Activated B cell treated with CpG ODN at 0.5 μM for 24 hours (primary cell): ENCODE measurements around the gene CEACAM6. TPM values are rescaled to one million over a fixed set of nuclear protein-coding genes. Genes with fewer than 3 reads are reported as not detected.
"Not testable (repeated sequence)": the region's sequence is repeated elsewhere in the genome, so short reads cannot be mapped to it uniquely, and the experiment has no call there.

Experiments used
- ATAC-seq: fragments of 200-7000 bp; cut with Tn5 transposase; one replicate; pipeline ENCODE4 v1.10.0; 2021; ENCODE audit warnings: low read depth, mild to moderate bottlenecking, moderate library complexity
- CTCF ChIA-PET: fragments of 350-600 bp; sonication (Branson Sonifier 250); formaldehyde crosslinking; loops from one replicate; lab custom pipeline; 2021; ENCODE audit warnings: antibody characterized with exemption; lab: Charles Lee
- POLR2A ChIA-PET: fragments of 350-600 bp; sonication (Branson Sonifier 250); formaldehyde crosslinking; loops from one replicate; lab custom pipeline; 2021; ENCODE audit warnings: antibody characterized with exemption; lab: Charles Lee
- DNase-seq: peaks from one replicate; pipeline ENCODE4 v3.0.0; 2022
- H3K27ac Mint-ChIP-seq: one replicate; pipeline ENCODE4 v1.8.0; 2020; ENCODE audit warnings: mixed read lengths
- H3K27me3 Mint-ChIP-seq: one replicate; pipeline ENCODE4 v1.8.0; 2021; ENCODE audit warnings: mixed read lengths
- H3K36me3 Mint-ChIP-seq: one replicate; pipeline ENCODE4 v1.8.0; 2021; ENCODE audit warnings: low read depth, mixed read lengths
- H3K4me1 Mint-ChIP-seq: one replicate; pipeline ENCODE4 v1.8.0; 2021; ENCODE audit warnings: mixed read lengths
- H3K4me3 Mint-ChIP-seq: one replicate; pipeline ENCODE4 v1.8.0; 2020; ENCODE audit warnings: mild to moderate bottlenecking, mixed read lengths
- H3K9me3 Mint-ChIP-seq: one replicate; pipeline ENCODE4 v1.8.0; 2020; ENCODE audit warnings: mixed read lengths
- CTCF ChIP-seq: fragments of 200-600 bp; IDR thresholded peaks from one replicate; pipeline ENCODE4 v1.8.0; 2022; ENCODE audit warnings: antibody characterized with exemption, mild to moderate bottlenecking
- intact Hi-C: fragments of 100-400 bp; cut with micrococcal nuclease; formaldehyde crosslinking; loops from one replicate; pipeline ENCODE4 v1.15.1; 2024
- total RNA-seq: library from RNA; stranded (reverse); gene quantifications from 2 replicates; pipeline ENCODE4 v1.2.3, GENCODE V29; 2022

The CEACAM6 gene
- total RNA-seq, 1 donor from 2014 or later, result not detected

DNA sequence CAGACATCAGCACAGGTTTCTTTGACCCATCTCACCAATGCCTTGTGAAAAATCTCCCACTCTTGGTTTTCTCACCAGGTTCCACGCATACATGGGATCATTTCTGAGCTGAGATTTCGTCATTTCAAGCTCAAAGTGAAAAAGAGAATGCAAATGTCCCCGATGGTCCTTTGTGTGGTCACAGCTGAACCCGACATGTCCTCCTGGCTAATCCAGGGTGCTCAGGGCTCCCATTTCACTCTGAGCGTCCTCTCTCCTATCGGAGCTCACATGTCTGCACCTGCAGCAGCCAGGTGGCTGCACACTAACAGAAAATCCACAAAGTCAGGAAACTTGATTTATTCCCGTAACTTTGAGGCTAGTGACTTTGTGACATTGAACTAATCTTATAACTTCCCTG is 31.7 kb downstream of the CEACAM6 start:
- CTCF ChIA-PET, result interaction anchor here (1.0 to 3.5 kb wide), 5 partner anchors 8 to 145 kb away, joined by 3 to 16 read pairs (median 5); partner anchors contain the start of gene CEACAM3
- Mint-ChIP-seq H3K36me3 (no peaks in the 10 kb centered on the region), H3K4me3 (no peak overlapping the region), H3K9me3 (no peaks in the 10 kb centered on the region), H3K27me3 (peaks cover 18% of the 10 kb centered on the region), H3K4me1 (peaks cover 24% of the 10 kb centered on the region), H3K27ac (no peak overlapping the region)
- TF ChIP-seq CTCF, result no peak
- ATAC-seq, result no peak
- intact Hi-C loops, result no loop called here
- no peak for DNase-seq
- POLR2A ChIA-PET, result no interaction called here

DNA sequence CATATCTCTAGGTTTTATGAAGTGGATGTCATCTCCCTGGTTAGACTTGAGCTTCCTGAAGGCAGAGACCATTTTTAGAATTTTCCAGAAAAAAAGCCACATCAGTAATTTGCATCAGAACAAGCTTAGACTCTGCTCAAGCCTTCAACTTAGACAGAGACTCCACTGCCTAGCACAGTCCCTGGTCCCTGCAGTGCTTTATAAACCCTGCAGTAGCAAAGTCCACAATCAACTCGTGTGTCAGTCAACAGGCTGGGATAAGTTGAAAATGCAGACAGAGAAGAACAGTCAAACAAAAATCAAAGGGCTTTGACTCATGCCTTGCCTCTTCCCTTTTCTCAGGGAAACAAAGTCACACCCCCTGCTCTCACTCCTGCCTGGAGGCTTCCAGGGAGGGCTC is 33.2 kb downstream of the CEACAM6 start:
- H3K9me3 Mint-ChIP-seq, intact Hi-C loops, H3K36me3 Mint-ChIP-seq, DNase-seq, H3K27ac Mint-ChIP-seq, CTCF ChIA-PET, POLR2A ChIA-PET, ATAC-seq, H3K4me3 Mint-ChIP-seq: not testable (repeated sequence)
- Mint-ChIP-seq H3K27me3 (peaks cover 28% of the 10 kb centered on the region), H3K4me1 (peaks cover 25% of the 10 kb centered on the region)

GRCh38 chr19:41789053-41789452 is 33.7 kb downstream of the CEACAM6 start:
- Mint-ChIP-seq H3K27me3 (peaks cover 28% of the 10 kb centered on the region), H3K4me1 (peaks cover 21% of the 10 kb centered on the region)
- ChIA-PET CTCF (interaction anchor here (1.3 kb wide), 1 partner anchor 36 kb away, joined by 5 read pairs; no protein-coding TSS in a partner anchor), POLR2A (interaction anchor here (0.6 kb wide), 1 partner anchor 46 kb away, joined by 10 read pairs; no protein-coding TSS in a partner anchor)
- ATAC-seq, H3K9me3 Mint-ChIP-seq, DNase-seq, intact Hi-C loops, H3K27ac Mint-ChIP-seq, H3K4me3 Mint-ChIP-seq, H3K36me3 Mint-ChIP-seq: not testable (repeated sequence)

- no peaks in the 10 kb centered on the region for H3K36me3 Mint-ChIP-seq
- no peak overlapping the region for H3K27ac Mint-ChIP-seq
- ChIA-PET POLR2A (interaction anchor here (1.0 kb wide), 1 partner anchor 28 kb away, joined by 9 read pairs; no protein-coding TSS in a partner anchor), CTCF (interaction anchor here (0.6 to 6.4 kb wide), 13 partner anchors 9 to 160 kb away, joined by 3 to 206 read pairs (median 6); no protein-coding TSS in a partner anchor)
- no peak overlapping the region for H3K4me3 Mint-ChIP-seq
- intact Hi-C loops, result loop anchor here (1.0 to 5.0 kb wide), 3 partner anchors 29 to 165 kb away; no protein-coding TSS in a partner anchor
- H3K27me3 Mint-ChIP-seq, result peaks cover 21% of the 10 kb centered on the region
- H3K4me1 Mint-ChIP-seq, result peaks cover 9% of the 10 kb centered on the region
- DNase-seq, result peak; percentile 41
- TF ChIP-seq CTCF, result no peak
- peak; percentile 45 for ATAC-seq
- no peaks in the 10 kb centered on the region for H3K9me3 Mint-ChIP-seq
Observed at GRCh38 chr19:41792513-41793413, 37.4 kb downstream of the CEACAM6 start.

- H3K4me3 Mint-ChIP-seq, result no peak overlapping the region
- intact Hi-C loops, result loop anchor here (1.0 to 5.0 kb wide), 3 partner anchors 28 to 164 kb away; no protein-coding TSS in a partner anchor
Observed at GRCh38 chr19:41793414-41793727, 38.0 kb downstream of the CEACAM6 start.

More at GRCh38 chr19:41793414-41793727, 38.0 kb downstream of the CEACAM6 start:
- Mint-ChIP-seq H3K27ac (no peak overlapping the region), H3K9me3 (no peaks in the 10 kb centered on the region), H3K27me3 (peaks cover 21% of the 10 kb centered on the region), H3K36me3 (no peaks in the 10 kb centered on the region), H3K4me1 (peaks cover 9% of the 10 kb centered on the region)
- TF ChIP-seq CTCF, result no peak
- ChIA-PET POLR2A (interaction anchor here (1.0 kb wide), 1 partner anchor 28 kb away, joined by 9 read pairs; no protein-coding TSS in a partner anchor), CTCF (interaction anchor here (1.0 to 6.4 kb wide), 12 partner anchors 10 to 159 kb away, joined by 3 to 206 read pairs (median 6); no protein-coding TSS in a partner anchor)
- ATAC-seq (no peak), DNase-seq (no peak)
